ENCODE data around the gene TMEM248.
"Not testable (repeated sequence)": the region's sequence is repeated elsewhere in the genome, so short reads cannot be mapped to it uniquely, and the experiment has no call there.

DNA sequence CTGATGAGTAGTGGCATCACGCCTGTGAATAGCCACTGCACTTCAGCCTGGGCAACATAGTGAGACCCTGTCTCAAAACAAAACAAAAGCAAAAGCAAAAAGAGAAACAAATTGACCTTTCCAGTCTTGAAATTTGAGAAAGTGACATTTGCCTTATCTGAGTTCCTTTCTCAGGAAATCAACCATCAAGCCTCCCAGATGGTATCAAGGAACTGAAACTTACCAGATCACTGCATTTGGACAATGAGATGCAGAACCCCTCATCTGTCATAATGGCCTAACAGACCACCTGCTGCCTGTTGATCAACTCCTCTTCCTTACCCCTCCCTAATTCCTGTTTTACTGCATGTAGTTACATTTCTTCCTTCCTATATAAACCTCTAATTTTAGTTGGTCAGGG, 59.3 kb downstream of the TMEM248 start:
- TF ChIP-seq, protein P1, sequence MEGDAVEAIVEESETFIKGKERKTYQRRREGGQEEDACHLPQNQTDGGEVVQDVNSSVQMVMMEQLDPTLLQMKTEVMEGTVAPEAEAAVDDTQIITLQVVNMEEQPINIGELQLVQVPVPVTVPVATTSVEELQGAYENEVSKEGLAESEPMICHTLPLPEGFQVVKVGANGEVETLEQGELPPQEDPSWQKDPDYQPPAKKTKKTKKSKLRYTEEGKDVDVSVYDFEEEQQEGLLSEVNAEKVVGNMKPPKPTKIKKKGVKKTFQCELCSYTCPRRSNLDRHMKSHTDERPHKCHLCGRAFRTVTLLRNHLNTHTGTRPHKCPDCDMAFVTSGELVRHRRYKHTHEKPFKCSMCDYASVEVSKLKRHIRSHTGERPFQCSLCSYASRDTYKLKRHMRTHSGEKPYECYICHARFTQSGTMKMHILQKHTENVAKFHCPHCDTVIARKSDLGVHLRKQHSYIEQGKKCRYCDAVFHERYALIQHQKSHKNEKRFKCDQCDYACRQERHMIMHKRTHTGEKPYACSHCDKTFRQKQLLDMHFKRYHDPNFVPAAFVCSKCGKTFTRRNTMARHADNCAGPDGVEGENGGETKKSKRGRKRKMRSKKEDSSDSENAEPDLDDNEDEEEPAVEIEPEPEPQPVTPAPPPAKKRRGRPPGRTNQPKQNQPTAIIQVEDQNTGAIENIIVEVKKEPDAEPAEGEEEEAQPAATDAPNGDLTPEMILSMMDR (IDR thresholded peaks at IDR 0.05; ENCODE audit: extremely low read depth in 1 of 2, insufficient read depth in 1 of 2, low read depth in 1 of 2, low read length in 2 of 2) = not testable (repeated sequence)
- TF ChIP-seq POLR2A (IDR thresholded peaks at IDR 0.05; ENCODE audit: low read depth, low read length); POLR2AphosphoS5 (IDR thresholded peaks at IDR 0.05; ENCODE audit: insufficient read depth, low read depth, low read length); EZH2 (IDR thresholded peaks at IDR 0.05; ENCODE audit: borderline replicate concordance, low read depth, low read length, severe bottlenecking); JUN (IDR thresholded peaks at IDR 0.05; ENCODE audit: borderline replicate concordance, insufficient read depth, insufficient read length, low read depth); MYC (IDR thresholded peaks at IDR 0.05; ENCODE audit: low read depth, low read length); FOS (IDR thresholded peaks at IDR 0.05; ENCODE audit: borderline replicate concordance, insufficient read depth, low read length): not testable (repeated sequence)
- TF ChIP-seq, protein P2, sequence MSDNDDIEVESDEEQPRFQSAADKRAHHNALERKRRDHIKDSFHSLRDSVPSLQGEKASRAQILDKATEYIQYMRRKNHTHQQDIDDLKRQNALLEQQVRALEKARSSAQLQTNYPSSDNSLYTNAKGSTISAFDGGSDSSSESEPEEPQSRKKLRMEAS (IDR thresholded peaks at IDR 0.05; ENCODE audit: insufficient read depth, insufficient read length) = not testable (repeated sequence)
